Stimulated activated CD8-positive, alpha-beta memory T cell treated with anti-CD3 and anti-CD28 coated beads, Interleukin-4, amount 100 ng/mL, for 1 hour (primary cell): ENCODE results near the gene FGD6.
"Not testable (repeated sequence)": the region's sequence is repeated elsewhere in the genome, so short reads cannot be mapped to it uniquely, and the experiment has no call there.

ENCODE experiments used
- DNase-seq, 2 donors: peaks; one replicate each; pipeline ENCODE4 v3.0.0-alpha.2; 2020; ENCODE audit warnings: low read depth in 2 of 2, low spot score in 1 of 2

Gene FGD6

GRCh38 chr12:95205685-95206084, 11.6 kb downstream of the FGD6 start:
- no peak for DNase-seq

GRCh38 chr12:95205016-95205624, 12.1 kb downstream of the FGD6 start:
- DNase-seq, result no peak

GRCh38 chr12:95204141-95204866, 13.0 kb downstream of the FGD6 start:
- DNase-seq, result no peak

- no peak for DNase-seq
Measured at GRCh38 chr12:95203487-95204030, 13.7 kb downstream of the FGD6 start.

GRCh38 chr12:95202691-95203486, 14.4 kb downstream of the FGD6 start:
- no peak for DNase-seq

GRCh38 chr12:95201056-95201670, 16.1 kb downstream of the FGD6 start:
- DNase-seq, result no peak

- DNase-seq, result no peak
Measured at GRCh38 chr12:95200128-95200894, 17.0 kb downstream of the FGD6 start.

GRCh38 chr12:95198914-95199313, 18.4 kb downstream of the FGD6 start:
- no peak for DNase-seq

- DNase-seq, result no peak
Measured at GRCh38 chr12:95197636-95198035, 19.6 kb downstream of the FGD6 start.

- DNase-seq, result not testable (repeated sequence)
Measured at GRCh38 chr12:95196875-95197569, 20.2 kb downstream of the FGD6 start.

GRCh38 chr12:95195122-95195521, 22.1 kb downstream of the FGD6 start:
- DNase-seq, result no peak

- no peak for DNase-seq
Measured at GRCh38 chr12:95193139-95193538, 24.1 kb downstream of the FGD6 start.

GRCh38 chr12:95192271-95192670, 25.0 kb downstream of the FGD6 start:
- no peak for DNase-seq

- no peak for DNase-seq
Measured at GRCh38 chr12:95191060-95191696, 26.1 kb downstream of the FGD6 start.

- DNase-seq, result no peak
Measured at GRCh38 chr12:95187865-95188415, 29.3 kb downstream of the FGD6 start.

- DNase-seq, result no peak
Measured at GRCh38 chr12:95185854-95186253, 31.4 kb downstream of the FGD6 start.

GRCh38 chr12:95185072-95185471, 32.2 kb downstream of the FGD6 start:
- no peak for DNase-seq

GRCh38 chr12:95184121-95184520, 33.1 kb downstream of the FGD6 start:
- no peak for DNase-seq

GRCh38 chr12:95182868-95183415, 34.3 kb downstream of the FGD6 start:
- DNase-seq, result no peak
